HepG2 (cell line): ENCODE results near the gene ACTN4.

Experiments used
- CREM ChIP-seq, 2 experiments: sonication (generic) in 1 of 2; formaldehyde crosslinking in 1 of 2; IDR thresholded peaks; 2 replicates each; pipeline versions ENCODE4 v1.4.0 to v1.6.1; 2016 to 2020; ENCODE audit warnings: antibody characterized with exemption in 1 of 2, mild to moderate bottlenecking in 1 of 2, missing genetic modification reagents in 1 of 2
- ELF1 ChIP-seq: sonication (generic); formaldehyde crosslinking; IDR thresholded peaks from 2 replicates; pipeline ENCODE4 v1.4.0; 2020; ENCODE audit warnings: missing genetic modification reagents
- EZH2 ChIP-seq: conservative IDR thresholded peaks from 2 replicates; pipeline ENCODE4 v1.6.1; 2012; ENCODE audit warnings: mild to moderate bottlenecking, low read depth, low read length, moderate library complexity
- FOXM1 ChIP-seq: sonication (generic); formaldehyde crosslinking; IDR thresholded peaks from 2 replicates; pipeline ENCODE4 v1.5.0; 2020; ENCODE audit warnings: missing genetic modification reagents
- GLI4 ChIP-seq: sonication (generic); formaldehyde crosslinking; IDR thresholded peaks from 2 replicates; pipeline ENCODE4 v1.5.1; 2020; ENCODE audit warnings: missing genetic modification reagents, mild to moderate bottlenecking, moderate library complexity, borderline replicate concordance
- HDAC2 ChIP-seq: sonication (generic); formaldehyde crosslinking; IDR thresholded peaks from 2 replicates; pipeline ENCODE4 v1.4.0; 2020; ENCODE audit warnings: missing genetic modification reagents
- NFIC ChIP-seq: IDR thresholded peaks from 2 replicates; pipeline ENCODE4 v1.6.1; 2012; ENCODE audit warnings: mild to moderate bottlenecking, low read length, inconsistent platforms
- RBM39 ChIP-seq: fragments of 200-400 bp; formaldehyde crosslinking; IDR thresholded peaks from one replicate; pipeline ENCODE4 v1.6.1; 2018; ENCODE audit warnings: antibody characterized with exemption, mild to moderate bottlenecking, low read depth, low read length; ENCODE audit not compliant: poor library complexity, severe bottlenecking
- TGIF2 ChIP-seq: IDR thresholded peaks from 2 replicates; pipeline ENCODE4 v1.6.1; 2016; ENCODE audit warnings: control low read depth, missing compliant biosample characterization
- U2AF2 ChIP-seq: fragments of 200-400 bp; formaldehyde crosslinking; IDR thresholded peaks from 2 replicates; pipeline ENCODE4 v1.6.1; 2017; ENCODE audit warnings: low read depth, mild to moderate bottlenecking, low read length
- TF ChIP-seq, protein P1 (sequence below): sonication (generic); formaldehyde crosslinking; IDR thresholded peaks from 2 replicates; pipeline ENCODE4 v1.5.1; 2020; ENCODE audit warnings: mild to moderate bottlenecking, missing genetic modification reagents

DNA sequence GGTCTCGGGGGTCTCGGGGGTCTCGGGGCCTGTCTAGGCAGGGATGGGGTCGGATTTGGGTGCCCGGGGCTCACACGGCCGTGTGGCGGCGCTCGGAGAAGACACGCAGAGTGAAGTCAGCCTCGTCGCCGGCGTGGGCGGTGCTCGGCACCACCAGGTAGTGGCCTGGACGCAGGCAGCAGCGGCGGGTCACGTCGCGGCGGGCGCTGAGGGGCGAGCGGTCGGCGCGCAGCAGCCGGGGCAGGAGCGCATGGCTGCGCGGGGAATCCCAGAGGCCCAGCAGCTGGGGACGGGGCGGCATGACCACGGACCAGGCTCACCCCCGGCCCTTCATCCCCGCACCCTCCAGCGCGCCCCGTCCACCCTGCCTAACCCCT is 88.6 kb downstream of the ACTN4 start:
- TF ChIP-seq ELF1 (CRISPR knock-in tag) (no peak), HDAC2 (CRISPR knock-in tag) (no peak), GLI4 (CRISPR knock-in tag) (no peak), FOXM1 (CRISPR knock-in tag) (no peak), U2AF2 (no peak), EZH2 (no peak), CREM (IDR thresholded peaks at IDR 0.05) (no peak), CREM (CRISPR knock-in tag; IDR thresholded peaks at IDR 0.05) (no peak), NFIC (no peak), RBM39 (no peak), TGIF2 (CRISPR knock-in tag) (no peak)
- TF ChIP-seq, protein P1, sequence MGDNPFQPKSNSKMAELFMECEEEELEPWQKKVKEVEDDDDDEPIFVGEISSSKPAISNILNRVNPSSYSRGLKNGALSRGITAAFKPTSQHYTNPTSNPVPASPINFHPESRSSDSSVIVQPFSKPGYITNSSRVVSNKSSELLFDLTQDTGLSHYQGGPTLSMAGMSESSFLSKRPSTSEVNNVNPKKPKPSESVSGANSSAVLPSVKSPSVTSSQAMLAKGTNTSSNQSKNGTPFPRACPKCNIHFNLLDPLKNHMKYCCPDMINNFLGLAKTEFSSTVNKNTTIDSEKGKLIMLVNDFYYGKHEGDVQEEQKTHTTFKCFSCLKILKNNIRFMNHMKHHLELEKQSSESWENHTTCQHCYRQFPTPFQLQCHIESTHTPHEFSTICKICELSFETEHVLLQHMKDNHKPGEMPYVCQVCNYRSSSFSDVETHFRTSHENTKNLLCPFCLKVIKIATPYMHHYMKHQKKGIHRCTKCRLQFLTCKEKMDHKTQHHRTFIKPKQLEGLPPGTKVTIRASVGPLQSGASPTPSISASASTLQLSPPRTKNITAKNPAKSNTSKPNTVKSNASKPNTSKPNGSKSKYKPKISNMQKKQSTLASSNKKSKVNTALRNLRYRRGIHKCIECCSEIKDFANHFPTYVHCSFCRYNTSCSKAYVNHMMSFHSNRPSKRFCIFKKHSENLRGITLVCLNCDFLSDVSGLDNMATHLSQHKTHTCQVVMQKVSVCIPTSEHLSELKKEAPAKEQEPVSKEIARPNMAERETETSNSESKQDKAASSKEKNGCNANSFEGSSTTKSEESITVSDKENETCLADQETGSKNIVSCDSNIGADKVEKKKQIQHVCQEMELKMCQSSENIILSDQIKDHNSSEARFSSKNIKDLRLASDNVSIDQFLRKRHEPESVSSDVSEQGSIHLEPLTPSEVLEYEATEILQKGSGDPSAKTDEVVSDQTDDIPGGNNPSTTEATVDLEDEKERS (CRISPR knock-in tag) = no peak
